ENCODE measurements around the gene PCSK1.

DNA sequence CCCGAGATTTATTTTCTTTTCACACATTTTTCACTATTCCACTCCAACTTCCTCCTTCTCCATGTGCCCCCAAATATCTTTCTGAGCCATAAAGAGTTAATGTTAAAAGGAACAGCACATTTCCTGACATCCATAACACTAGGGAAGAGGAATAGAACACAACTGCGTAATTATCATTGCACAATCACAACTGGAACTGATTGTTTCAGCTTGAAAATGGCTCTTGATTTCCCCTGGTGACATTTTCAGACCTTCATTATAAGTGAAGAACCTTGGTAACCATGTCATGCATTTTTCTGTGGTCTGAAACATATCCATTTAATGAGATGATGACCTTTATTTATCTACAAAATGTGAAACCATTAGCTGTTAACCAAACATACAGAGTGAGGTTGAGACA lies 82.4 kb downstream of the PCSK1 start:
- no peak for TF ChIP-seq RFX5 (IDR thresholded peaks at IDR 0.05; ENCODE audit: low read length)
- no peak for TF ChIP-seq FOSL2 (IDR thresholded peaks at IDR 0.05; ENCODE audit: borderline replicate concordance, low read depth)
